Astrocyte (in vitro differentiated cells and primary cell): Measurements from ENCODE around the gene LZTR1. TPM values are rescaled to one million over a fixed set of nuclear protein-coding genes. Genes with fewer than 3 reads are reported as not detected.

ENCODE experiments used
- DNase-seq: peaks from one replicate; pipeline ENCODE4 v3.0.0-alpha.2; 2010; ENCODE audit warnings: low read depth
- FAIRE-seq: peaks from 2 replicates; lab custom pipeline; 2011; peaks lifted over from hg19 to GRCh38; lab: Jason Lieb, UNC
- H2AFZ ChIP-seq: 2 replicates; pipeline ENCODE4 v1.6.0; 2012; ENCODE audit warnings: low read depth, low read length, inconsistent platforms
- H3K27ac ChIP-seq: 2 replicates; pipeline ENCODE4 v1.5.1; 2011; ENCODE audit warnings: low read depth, low read length, inconsistent platforms
- H3K27me3 ChIP-seq: 2 replicates; pipeline ENCODE4 v1.6.0; 2011; ENCODE audit warnings: low read length, inconsistent platforms; ENCODE audit not compliant: insufficient read depth
- H3K36me3 ChIP-seq: 2 replicates; pipeline ENCODE4 v1.5.1; 2011; ENCODE audit warnings: low read length, inconsistent platforms; ENCODE audit not compliant: insufficient read depth
- H3K4me1 ChIP-seq: 2 replicates; pipeline ENCODE4 v1.5.1; 2011; ENCODE audit warnings: low read length, inconsistent platforms; ENCODE audit not compliant: insufficient read depth
- H3K4me2 ChIP-seq: 2 replicates; pipeline ENCODE4 v1.6.0; 2012; ENCODE audit warnings: low read length, inconsistent platforms
- H3K4me3 ChIP-seq: 2 replicates; pipeline ENCODE4 v1.5.1; 2011; ENCODE audit warnings: low read depth, mild to moderate bottlenecking, low read length, inconsistent platforms; ENCODE audit not compliant: insufficient read depth
- H3K79me2 ChIP-seq: 2 replicates; pipeline ENCODE4 v1.6.0; 2012; ENCODE audit warnings: mild to moderate bottlenecking, low read length, inconsistent platforms; ENCODE audit not compliant: insufficient read depth
- H3K9ac ChIP-seq: 2 replicates; pipeline ENCODE4 v1.6.0; 2012; ENCODE audit warnings: mild to moderate bottlenecking, low read length, inconsistent platforms
- H3K9me3 ChIP-seq: 2 replicates; pipeline ENCODE4 v1.5.1; 2012; ENCODE audit warnings: low read depth, mild to moderate bottlenecking, low read length, inconsistent platforms; ENCODE audit not compliant: insufficient read depth
- H4K20me1 ChIP-seq: 2 replicates; pipeline ENCODE4 v1.6.0; 2012; ENCODE audit warnings: low read length, inconsistent platforms; ENCODE audit not compliant: insufficient read depth
- H3K27ac Mint-ChIP-seq: one replicate; pipeline ENCODE4 v1.8.0; 2021; ENCODE audit warnings: mild to moderate bottlenecking, mixed read lengths; ENCODE audit not compliant: unreplicated experiment
- H3K27me3 Mint-ChIP-seq: one replicate; pipeline ENCODE4 v1.8.0; 2021; ENCODE audit warnings: low read depth, mixed read lengths; ENCODE audit not compliant: unreplicated experiment
- H3K36me3 Mint-ChIP-seq: one replicate; pipeline ENCODE4 v1.8.0; 2021; ENCODE audit warnings: low read depth, mixed read lengths; ENCODE audit not compliant: unreplicated experiment
- H3K4me1 Mint-ChIP-seq: one replicate; pipeline ENCODE4 v1.8.0; 2021; ENCODE audit warnings: low read depth, mixed read lengths; ENCODE audit not compliant: unreplicated experiment
- H3K4me3 Mint-ChIP-seq: one replicate; pipeline ENCODE4 v1.8.0; 2021; ENCODE audit warnings: mild to moderate bottlenecking, moderate library complexity, mixed read lengths; ENCODE audit not compliant: unreplicated experiment
- H3K9me3 Mint-ChIP-seq: one replicate; pipeline ENCODE4 v1.8.0; 2021; ENCODE audit warnings: mild to moderate bottlenecking, mixed read lengths; ENCODE audit not compliant: unreplicated experiment
- EZH2 ChIP-seq: IDR thresholded peaks from 2 replicates; pipeline ENCODE4 v1.6.1; 2012; ENCODE audit warnings: mild to moderate bottlenecking, low read length, inconsistent platforms; ENCODE audit not compliant: insufficient read depth
- total RNA-seq: library from RNA; stranded (reverse); gene quantifications from 2 replicates; pipeline ENCODE4 v1.2.1, GENCODE V29; 2021
- TF ChIP-seq, protein P1 (sequence below): IDR thresholded peaks from 2 replicates; pipeline ENCODE4 v1.5.1; 2011; ENCODE audit warnings: low read depth, mild to moderate bottlenecking, inconsistent platforms, low read length, moderate library complexity; ENCODE audit not compliant: insufficient read depth

LZTR1 gene
- total RNA-seq, 1 donor from 2014 or later = 62.0 TPM

GRCh38 chr22:21012446-21013407 is 30.6 kb downstream of the LZTR1 start:
- Mint-ChIP-seq H3K4me1 (peaks cover 8% of the 10 kb centered on the region), H3K36me3 (peaks cover 3% of the 10 kb centered on the region), H3K9me3 (no peaks in the 10 kb centered on the region), H3K27ac (no peak overlapping the region), H3K4me3 (peak overlapping the region; percentile 78), H3K27me3 (peaks cover 14% of the 10 kb centered on the region)
- Histone ChIP-seq H3K9me3 (no peaks in the 10 kb centered on the region), H3K4me2 (no peak overlapping the region), H4K20me1 (no peaks in the 10 kb centered on the region), H3K4me1 (peaks cover 21% of the 10 kb centered on the region), H3K9ac (no peak overlapping the region), H3K4me3 (no peak overlapping the region), H3K36me3 (no peaks in the 10 kb centered on the region), H3K79me2 (no peaks in the 10 kb centered on the region), H3K27me3 (no peaks in the 10 kb centered on the region), H2AFZ (no peak overlapping the region), H3K27ac (no peak overlapping the region)
- no peak for TF ChIP-seq EZH2
- TF ChIP-seq, protein P1, sequence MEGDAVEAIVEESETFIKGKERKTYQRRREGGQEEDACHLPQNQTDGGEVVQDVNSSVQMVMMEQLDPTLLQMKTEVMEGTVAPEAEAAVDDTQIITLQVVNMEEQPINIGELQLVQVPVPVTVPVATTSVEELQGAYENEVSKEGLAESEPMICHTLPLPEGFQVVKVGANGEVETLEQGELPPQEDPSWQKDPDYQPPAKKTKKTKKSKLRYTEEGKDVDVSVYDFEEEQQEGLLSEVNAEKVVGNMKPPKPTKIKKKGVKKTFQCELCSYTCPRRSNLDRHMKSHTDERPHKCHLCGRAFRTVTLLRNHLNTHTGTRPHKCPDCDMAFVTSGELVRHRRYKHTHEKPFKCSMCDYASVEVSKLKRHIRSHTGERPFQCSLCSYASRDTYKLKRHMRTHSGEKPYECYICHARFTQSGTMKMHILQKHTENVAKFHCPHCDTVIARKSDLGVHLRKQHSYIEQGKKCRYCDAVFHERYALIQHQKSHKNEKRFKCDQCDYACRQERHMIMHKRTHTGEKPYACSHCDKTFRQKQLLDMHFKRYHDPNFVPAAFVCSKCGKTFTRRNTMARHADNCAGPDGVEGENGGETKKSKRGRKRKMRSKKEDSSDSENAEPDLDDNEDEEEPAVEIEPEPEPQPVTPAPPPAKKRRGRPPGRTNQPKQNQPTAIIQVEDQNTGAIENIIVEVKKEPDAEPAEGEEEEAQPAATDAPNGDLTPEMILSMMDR = no peak
- no peak for DNase-seq
- no peak for FAIRE-seq

- Mint-ChIP-seq H3K36me3 (peaks cover 3% of the 10 kb centered on the region), H3K4me1 (peaks cover 8% of the 10 kb centered on the region), H3K27me3 (peaks cover 15% of the 10 kb centered on the region), H3K4me3 (peak overlapping the region; percentile 88), H3K9me3 (peaks cover under 1% of the 10 kb centered on the region), H3K27ac (no peak overlapping the region)
- Histone ChIP-seq H3K27me3 (no peaks in the 10 kb centered on the region), H3K36me3 (no peaks in the 10 kb centered on the region), H3K27ac (peak overlapping the region; percentile 10), H3K79me2 (no peaks in the 10 kb centered on the region), H3K9ac (peak overlapping the region; percentile 69), H3K4me3 (peak overlapping the region; percentile 57), H4K20me1 (no peaks in the 10 kb centered on the region), H3K9me3 (no peaks in the 10 kb centered on the region), H2AFZ (peak overlapping the region; percentile 86), H3K4me2 (peak overlapping the region; percentile 88), H3K4me1 (peaks cover 21% of the 10 kb centered on the region)
- FAIRE-seq (no peak), DNase-seq (no peak)
- TF ChIP-seq, protein P1 = no peak
- no peak for TF ChIP-seq EZH2
Measured at GRCh38 chr22:21013657-21014201, 31.6 kb downstream of the LZTR1 start.
